Measurements from ENCODE around the gene NHSL1. TPM values are rescaled to one million over a fixed set of nuclear protein-coding genes. Genes with fewer than 3 reads are reported as not detected.

Gene NHSL1
- total RNA-seq, 1 donor from 2014 or later: 72.3 TPM

DNA sequence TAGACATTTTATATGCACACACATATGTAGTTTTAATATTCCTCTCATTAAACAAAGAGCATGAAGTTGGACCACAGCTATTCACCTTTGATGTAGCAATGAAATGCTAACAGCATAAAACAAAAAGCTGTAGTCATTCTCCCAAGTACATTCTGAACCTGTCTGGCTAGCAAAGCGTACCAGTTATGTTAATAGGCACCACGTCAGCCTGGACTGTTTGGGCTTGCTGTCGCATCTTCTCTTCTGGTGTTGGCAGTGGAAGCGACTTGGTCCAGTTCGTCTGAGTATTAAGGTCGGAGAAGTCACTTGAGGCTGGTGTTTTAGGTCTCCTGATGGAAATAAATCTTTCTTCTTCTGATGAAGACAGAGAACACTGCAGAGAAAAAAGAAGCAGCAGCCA is 52.5 kb downstream of the NHSL1 start:
- no peak for DNase-seq (ENCODE audit: low spot score)
- H3K9me3 Mint-ChIP-seq (ENCODE audit: unreplicated experiment): no peaks in the 10 kb centered on the region
- H3K4me3 Mint-ChIP-seq (ENCODE audit: unreplicated experiment): no peak overlapping the region
- no peak overlapping the region for H3K27ac Mint-ChIP-seq (ENCODE audit: unreplicated experiment)
- peaks cover 13% of the 10 kb centered on the region for H3K36me3 Mint-ChIP-seq (ENCODE audit: low read depth, unreplicated experiment)
- TF ChIP-seq, protein P1, sequence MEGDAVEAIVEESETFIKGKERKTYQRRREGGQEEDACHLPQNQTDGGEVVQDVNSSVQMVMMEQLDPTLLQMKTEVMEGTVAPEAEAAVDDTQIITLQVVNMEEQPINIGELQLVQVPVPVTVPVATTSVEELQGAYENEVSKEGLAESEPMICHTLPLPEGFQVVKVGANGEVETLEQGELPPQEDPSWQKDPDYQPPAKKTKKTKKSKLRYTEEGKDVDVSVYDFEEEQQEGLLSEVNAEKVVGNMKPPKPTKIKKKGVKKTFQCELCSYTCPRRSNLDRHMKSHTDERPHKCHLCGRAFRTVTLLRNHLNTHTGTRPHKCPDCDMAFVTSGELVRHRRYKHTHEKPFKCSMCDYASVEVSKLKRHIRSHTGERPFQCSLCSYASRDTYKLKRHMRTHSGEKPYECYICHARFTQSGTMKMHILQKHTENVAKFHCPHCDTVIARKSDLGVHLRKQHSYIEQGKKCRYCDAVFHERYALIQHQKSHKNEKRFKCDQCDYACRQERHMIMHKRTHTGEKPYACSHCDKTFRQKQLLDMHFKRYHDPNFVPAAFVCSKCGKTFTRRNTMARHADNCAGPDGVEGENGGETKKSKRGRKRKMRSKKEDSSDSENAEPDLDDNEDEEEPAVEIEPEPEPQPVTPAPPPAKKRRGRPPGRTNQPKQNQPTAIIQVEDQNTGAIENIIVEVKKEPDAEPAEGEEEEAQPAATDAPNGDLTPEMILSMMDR (IDR thresholded peaks at IDR 0.05; ENCODE audit: unreplicated experiment): no peak
- peaks cover 2% of the 10 kb centered on the region for H3K4me1 Mint-ChIP-seq (ENCODE audit: unreplicated experiment)
- peaks cover 2% of the 10 kb centered on the region for H3K27me3 Mint-ChIP-seq (ENCODE audit: unreplicated experiment)

DNA sequence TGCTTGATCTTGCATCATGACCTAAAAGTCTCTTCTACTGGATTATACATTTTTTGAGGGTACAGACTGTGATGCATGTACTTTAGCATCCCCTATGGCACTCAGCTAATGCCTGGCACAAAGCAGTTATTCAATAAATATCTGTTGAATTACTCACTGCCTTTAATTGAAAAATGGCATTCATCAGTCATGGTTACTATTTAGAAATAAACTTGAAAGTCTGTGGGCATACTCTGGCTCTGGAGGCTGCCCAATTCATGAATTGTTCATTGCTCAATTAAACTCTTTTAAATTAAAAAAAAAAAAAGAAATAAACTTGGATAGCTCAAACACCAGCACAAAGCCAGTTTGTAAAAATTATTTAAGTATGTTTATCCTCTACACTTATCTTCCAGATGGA is 55.3 kb downstream of the NHSL1 start:
- Mint-ChIP-seq H3K36me3 (ENCODE audit: low read depth, unreplicated experiment) (peaks cover 13% of the 10 kb centered on the region), H3K4me1 (ENCODE audit: unreplicated experiment) (no peaks in the 10 kb centered on the region), H3K27ac (ENCODE audit: unreplicated experiment) (no peak overlapping the region), H3K27me3 (ENCODE audit: unreplicated experiment) (no peaks in the 10 kb centered on the region), H3K4me3 (ENCODE audit: unreplicated experiment) (no peak overlapping the region), H3K9me3 (ENCODE audit: unreplicated experiment) (no peaks in the 10 kb centered on the region)
- DNase-seq (ENCODE audit: low spot score): no peak
- TF ChIP-seq, protein P1 (IDR thresholded peaks at IDR 0.05; ENCODE audit: unreplicated experiment): no peak

DNA sequence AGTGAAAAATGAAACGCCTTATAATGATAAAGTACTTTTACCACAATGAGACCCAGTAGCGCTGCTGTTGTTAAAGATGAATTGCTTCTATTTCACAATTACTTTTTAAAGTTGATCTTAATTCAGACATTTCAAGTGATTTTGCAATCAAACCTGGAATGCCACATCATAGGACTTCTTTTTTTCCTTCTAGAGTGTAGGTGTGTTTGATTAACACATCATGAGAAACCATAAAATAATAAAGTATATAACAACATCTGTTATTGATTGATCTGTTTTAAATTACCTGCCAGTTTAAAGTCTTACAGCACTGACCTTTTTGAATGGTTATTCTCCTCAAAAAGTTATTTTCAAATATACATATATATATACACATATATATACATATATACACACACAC is 56.6 kb downstream of the NHSL1 start:
- Mint-ChIP-seq H3K27ac (ENCODE audit: unreplicated experiment) (no peak overlapping the region), H3K4me3 (ENCODE audit: unreplicated experiment) (no peak overlapping the region), H3K36me3 (ENCODE audit: low read depth, unreplicated experiment) (peaks cover 13% of the 10 kb centered on the region), H3K9me3 (ENCODE audit: unreplicated experiment) (no peaks in the 10 kb centered on the region), H3K27me3 (ENCODE audit: unreplicated experiment) (no peaks in the 10 kb centered on the region), H3K4me1 (ENCODE audit: unreplicated experiment) (no peaks in the 10 kb centered on the region)
- TF ChIP-seq, protein P1 (IDR thresholded peaks at IDR 0.05; ENCODE audit: unreplicated experiment): no peak
- no peak for DNase-seq (ENCODE audit: low spot score)

DNA sequence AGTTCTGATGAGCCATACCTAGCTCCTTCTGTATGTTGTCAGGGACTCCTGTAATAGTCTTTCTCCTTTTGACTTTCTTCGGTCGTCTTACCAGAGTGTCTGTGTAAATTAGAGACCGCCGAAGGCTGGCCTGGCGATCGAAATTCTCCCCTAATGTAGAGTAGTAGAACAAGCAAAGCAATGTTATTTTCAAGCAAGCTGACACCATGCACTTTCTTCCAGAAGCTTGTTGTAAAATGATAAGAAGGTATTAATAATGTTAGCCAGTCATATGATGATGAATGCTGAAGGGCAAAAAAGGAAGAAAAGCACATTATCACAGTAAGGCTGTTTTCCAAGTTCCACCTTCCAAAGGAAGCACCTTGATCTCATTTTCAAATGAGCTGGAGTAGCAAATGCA is 57.3 kb downstream of the NHSL1 start:
- no peak overlapping the region for H3K27ac Mint-ChIP-seq (ENCODE audit: unreplicated experiment)
- TF ChIP-seq, protein P1 (IDR thresholded peaks at IDR 0.05; ENCODE audit: unreplicated experiment): no peak
- H3K9me3 Mint-ChIP-seq (ENCODE audit: unreplicated experiment): no peaks in the 10 kb centered on the region
- peaks cover 13% of the 10 kb centered on the region for H3K36me3 Mint-ChIP-seq (ENCODE audit: low read depth, unreplicated experiment)
- no peak for DNase-seq (ENCODE audit: low spot score)
- no peaks in the 10 kb centered on the region for H3K4me1 Mint-ChIP-seq (ENCODE audit: unreplicated experiment)
- H3K4me3 Mint-ChIP-seq (ENCODE audit: unreplicated experiment): no peak overlapping the region
- H3K27me3 Mint-ChIP-seq (ENCODE audit: unreplicated experiment): no peaks in the 10 kb centered on the region

DNA sequence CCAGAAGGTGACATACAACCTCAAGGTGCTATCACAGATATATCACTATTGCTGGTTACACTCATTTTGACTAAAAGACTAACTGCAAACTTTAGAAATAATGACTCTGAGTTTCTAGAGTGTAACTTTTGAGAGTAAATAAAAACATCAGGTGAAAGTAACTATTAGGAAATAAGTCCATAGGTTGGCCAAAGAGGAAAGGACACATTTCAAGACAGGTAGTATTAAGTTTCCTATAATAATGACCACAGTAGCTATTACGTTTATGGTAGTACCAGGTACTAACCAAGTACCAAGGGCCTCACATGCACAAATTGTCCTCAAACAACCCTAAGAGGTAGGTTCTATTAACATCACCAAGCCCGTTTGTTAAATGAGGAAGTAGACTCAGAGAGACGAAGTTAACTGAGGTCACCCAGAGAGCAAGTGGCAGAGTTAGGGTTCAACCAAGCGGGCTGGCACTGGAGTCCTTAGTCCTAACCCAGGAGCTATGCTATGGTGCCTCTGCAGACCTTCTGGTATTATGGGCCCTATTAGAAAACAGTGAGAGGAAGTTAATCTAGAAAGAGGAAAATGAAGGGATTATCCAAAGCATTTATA is 58.4 kb downstream of the NHSL1 start:
- no peak for DNase-seq (ENCODE audit: low spot score)
- Mint-ChIP-seq H3K27me3 (ENCODE audit: unreplicated experiment) (peaks cover 1% of the 10 kb centered on the region), H3K36me3 (ENCODE audit: low read depth, unreplicated experiment) (peaks cover 13% of the 10 kb centered on the region), H3K27ac (ENCODE audit: unreplicated experiment) (no peak overlapping the region), H3K4me1 (ENCODE audit: unreplicated experiment) (no peaks in the 10 kb centered on the region), H3K9me3 (ENCODE audit: unreplicated experiment) (no peaks in the 10 kb centered on the region), H3K4me3 (ENCODE audit: unreplicated experiment) (no peak overlapping the region)
- TF ChIP-seq, protein P1 (IDR thresholded peaks at IDR 0.05; ENCODE audit: unreplicated experiment): no peak

Measured in endothelial cell (in vitro differentiated cells).